Superior temporal gyrus (tissue), 1 donor: ENCODE measurements around the gene PPP1R15B.
"Not testable (repeated sequence)": the region's sequence is repeated elsewhere in the genome, so short reads cannot be mapped to it uniquely, and the experiment has no call there.

ENCODE experiments used
- DNase-seq: peaks from one replicate; pipeline ENCODE4 v3.0.0-alpha.2; 2016; ENCODE audit errors: extremely low spot score

Gene PPP1R15B

DNA sequence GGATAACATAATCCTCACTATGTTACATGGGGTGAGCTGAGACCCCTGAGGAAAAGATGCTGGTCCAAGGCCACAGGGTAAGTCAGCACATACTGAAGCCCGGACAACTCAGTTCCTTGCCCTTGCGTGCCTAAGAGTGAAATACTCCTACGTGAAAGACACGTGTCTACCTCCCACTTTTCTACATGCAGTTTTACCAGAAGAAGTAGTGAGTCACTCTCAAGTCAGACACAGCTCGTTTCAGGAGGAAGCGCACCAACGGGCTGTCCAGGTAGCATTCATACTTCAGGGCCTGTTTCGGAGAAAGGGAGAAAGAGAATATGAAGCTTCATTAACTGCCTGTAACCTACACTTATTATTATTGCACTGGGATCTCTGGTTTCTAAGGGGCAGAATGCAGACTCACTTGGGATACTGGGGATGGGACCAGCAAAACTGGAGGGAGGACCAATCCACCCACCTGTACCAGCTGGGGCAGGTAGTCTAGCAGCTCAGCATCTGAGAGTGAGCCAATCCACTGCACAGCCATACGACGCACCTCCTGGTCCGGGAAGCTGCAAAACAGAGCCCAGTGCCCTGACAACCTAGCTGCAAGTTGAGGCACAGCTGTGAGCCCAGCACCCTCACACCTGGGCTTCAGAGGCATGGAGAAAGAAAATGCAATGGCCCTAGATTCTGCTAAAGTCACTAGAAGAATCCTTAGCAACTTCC is 32.4 kb upstream of the PPP1R15B start:
- DNase-seq = no peak

DNA sequence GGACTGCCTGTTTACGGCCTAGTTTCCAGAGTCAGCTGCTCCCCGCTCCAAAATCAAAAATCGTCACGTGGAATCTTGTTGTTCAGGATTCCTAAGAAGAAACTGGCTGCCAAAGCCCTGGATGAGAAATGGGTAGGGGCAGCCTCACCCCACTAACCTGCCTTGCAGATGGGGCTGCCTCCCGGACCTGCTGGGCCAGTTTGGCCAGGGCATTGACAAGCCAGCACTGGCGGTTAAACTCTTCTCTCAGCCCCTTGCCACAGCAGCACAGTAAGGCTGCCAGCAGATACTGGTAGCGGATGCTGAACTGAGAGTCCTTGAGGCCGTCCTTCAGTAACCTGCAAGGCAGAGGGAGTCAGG is 31.6 kb upstream of the PPP1R15B start:
- no peak for DNase-seq

DNA sequence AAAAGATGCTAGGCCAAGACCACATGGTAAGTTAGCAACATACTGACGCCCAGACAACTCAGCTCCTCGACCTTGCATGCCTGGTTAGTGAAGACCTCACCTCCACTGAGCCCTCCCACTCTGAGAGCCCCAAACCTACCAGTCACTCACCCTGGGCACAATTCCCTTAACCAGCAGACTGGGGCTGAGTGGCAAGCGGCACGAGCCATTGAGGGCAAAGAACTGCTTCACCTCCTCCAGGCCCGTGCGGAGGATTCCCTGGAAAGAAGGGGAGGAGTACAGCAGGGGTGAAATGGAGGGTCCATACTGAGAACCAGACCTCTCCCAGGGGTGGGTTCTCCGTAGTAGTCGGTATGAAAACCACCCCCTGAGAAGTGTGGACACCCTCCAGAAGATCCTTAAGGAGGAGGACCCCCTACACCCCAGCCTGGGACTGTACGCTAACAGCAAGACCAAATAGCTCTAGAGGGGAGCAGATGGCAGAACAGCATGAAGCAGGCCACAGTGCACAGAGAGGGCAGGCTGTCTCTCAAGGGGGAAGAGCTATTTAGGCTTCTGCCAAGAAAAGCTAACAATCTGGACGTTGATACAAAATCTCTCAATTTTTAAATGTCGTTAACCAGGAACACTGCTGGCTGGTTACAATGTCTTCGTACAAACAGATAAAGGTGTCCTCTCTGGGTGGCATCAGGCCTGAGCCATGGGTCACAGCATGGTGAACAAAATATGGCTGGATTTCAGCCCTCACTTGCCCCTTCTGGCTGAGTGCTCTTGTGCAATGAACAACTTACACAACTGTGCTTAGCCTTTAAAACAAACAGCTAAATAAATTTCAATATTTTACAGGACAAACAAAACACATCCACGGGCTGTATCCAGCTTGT is 31.0 kb upstream of the PPP1R15B start:
- no peak for DNase-seq

DNA sequence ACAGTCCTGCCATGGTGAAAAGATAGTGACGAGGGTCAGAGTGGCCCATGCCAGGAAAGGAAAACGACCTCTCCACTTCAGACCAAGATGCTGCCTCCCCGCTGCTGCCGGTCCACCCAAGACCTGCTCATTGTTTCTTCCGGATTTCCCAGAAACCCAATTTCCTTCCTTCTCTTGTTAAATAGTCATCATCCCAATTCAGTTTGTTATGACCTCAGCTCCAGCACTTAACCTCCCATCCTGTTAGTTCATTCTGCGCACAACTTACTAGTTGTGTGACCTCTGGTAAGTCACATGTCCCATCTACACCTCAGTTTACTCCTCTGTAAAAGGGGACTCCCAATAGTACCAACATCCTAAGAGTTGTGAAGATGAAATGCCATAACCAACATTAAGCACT is 29.9 kb upstream of the PPP1R15B start:
- DNase-seq = no peak

DNA sequence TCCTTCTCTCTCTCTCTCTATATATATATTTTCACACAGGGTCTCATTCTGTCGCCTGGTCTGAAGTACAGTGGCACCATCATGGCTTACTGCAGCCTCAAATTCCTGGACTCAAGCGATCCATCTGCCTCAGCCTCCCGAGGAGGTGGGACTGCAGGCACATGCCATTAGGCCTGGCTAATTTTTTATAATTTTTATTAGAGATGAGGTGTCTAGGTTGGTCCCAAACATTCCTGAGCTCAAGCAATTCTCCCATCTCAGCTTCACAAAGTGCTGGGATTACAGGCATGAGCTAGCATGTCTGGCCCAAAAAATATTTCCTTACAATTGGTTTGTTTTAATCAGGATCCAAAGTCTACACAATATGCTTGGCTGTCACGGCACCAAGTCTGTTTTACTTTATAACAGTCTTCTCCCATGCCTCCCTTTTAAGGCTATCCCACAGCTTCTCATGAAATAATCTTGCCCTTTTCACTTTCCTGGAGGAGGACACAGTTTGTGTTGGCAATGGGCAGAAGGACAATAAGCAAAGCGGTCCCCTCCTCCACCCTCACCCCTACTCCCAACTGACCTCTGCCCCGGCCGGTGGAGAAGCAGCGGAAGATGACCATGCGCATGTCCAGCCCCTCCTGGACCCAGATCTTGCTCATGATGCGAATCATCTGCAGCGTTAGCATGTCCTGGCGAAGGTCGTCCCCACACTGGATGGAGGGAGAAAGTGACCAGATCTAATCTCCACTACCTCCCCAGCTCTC is 28.2 kb upstream of the PPP1R15B start:
- no peak for DNase-seq

DNA sequence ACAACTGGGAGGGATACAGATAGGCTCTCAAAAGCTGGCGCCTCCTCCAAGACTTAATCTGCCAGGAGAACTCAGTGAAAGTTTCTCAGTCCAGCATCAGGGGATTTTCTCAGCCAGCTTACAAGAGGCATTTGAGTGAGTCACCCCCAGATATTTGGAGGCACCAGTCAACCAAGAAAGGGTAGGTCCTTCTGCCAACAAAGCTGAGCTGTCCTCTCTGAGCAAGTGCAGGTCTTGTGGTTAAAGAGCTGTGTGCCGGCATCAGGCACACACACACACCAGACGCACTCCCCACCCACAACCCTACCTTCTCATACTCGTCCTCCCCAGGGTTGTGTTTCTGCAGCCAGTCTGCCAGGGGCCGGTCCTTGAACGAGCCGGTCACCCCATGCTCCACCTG is 27.0 kb upstream of the PPP1R15B start:
- no peak for DNase-seq

DNA sequence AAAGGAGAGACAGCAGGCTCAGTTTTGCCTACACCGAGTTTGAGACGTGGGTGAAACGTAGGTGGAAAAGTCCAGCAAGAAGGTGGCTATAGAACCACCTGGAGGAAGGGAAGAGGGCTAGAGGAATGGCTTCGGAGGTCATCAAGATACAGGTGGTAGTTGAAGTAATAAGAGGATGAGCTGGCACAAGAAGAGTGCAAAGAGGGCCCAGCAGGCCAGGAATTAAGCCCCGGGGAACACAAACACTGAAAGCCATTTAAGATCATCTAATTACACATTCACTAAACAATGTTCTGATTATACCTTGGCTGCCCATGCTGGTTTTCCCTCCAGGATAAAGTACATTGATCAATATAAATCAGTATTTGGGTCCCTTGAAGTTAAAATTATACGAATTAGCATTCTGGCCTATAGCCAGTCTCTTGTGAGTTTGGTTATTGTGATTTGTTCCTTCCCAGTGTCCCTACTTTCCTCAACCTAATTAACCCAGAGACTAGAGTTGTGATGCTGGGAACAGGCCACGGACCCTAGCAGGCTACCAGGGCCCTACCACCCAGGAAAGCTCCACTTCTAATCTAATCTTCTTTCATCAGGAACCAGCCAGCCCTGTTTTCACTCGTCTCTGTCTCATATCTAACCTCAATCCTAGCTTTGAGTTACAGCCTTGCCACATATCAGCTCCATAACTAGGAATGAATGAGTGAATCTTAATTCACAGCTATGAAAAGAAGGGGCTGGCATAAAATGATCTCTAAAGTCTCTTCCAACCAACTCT is 26.4 kb upstream of the PPP1R15B start:
- no peak for DNase-seq

DNA sequence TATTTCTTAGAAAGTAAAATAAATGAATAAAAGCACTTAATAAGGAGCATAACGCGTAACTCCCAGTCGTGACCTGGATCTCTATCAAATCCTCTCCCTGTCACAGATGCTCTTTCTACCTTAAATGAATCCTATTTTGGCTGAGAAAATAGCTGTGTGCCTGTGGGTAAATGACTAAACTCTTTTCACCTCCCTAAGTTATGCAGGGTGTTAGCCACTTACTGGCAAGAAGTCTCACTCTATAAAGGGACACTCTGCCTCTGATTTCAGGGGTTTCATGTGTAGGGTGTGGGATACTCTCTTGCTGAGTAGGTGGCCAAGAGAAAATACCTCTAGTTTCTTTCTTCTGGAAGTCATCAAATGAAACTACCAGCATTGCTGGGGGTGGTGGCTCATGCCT is 24.3 kb upstream of the PPP1R15B start:
- no peak for DNase-seq

DNA sequence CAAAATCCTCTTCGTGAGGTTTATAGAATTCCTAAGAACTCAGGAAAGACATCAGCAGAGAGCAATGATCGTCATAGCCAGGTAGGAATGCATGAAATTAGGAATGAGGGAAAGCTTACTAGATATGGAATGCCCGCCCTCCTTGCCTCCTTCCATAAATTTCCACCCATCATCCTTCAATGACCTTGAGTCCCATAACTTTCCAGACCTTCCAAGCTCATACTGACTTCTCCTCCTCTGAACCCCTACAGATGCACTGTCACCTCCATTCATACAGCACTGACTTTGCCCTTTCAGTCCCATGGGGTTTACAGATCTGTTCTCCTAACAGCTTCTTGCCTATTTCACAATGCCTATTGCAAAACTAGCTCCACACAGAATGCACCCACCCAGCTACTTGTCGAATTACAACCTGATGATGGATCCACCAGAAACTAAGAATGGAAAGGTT is 23.8 kb upstream of the PPP1R15B start:
- DNase-seq = no peak

DNA sequence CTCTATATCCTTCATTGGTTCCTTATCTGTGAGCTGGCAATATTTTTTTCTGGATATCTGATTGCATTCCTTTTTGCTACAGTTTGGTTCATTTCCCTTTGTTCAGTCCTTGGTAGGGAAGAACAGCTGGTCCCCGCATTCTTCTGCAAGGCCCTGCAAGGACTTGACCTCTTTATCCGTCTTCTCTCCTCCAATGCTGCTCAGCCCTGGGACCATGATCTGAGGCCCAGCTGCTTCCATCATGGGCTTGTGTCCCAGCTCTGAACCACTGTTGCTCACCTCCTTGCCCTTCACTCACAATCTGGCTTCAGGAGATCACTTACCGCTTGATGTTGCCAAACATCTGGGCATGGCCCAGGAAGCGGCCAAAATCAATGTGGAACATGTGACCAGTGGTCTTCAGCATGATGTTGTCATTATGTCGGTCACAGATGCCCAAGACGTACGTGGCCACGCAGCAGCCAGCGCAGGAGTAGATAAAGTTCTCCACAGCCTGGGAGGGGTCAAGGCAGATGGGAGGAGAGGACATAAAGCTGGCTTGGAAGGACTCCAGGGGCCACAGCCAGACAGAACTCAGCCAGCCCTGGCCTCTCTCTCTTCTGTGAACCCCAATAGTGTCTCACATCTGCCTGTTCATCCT is 22.6 kb upstream of the PPP1R15B start:
- DNase-seq = no peak

DNA sequence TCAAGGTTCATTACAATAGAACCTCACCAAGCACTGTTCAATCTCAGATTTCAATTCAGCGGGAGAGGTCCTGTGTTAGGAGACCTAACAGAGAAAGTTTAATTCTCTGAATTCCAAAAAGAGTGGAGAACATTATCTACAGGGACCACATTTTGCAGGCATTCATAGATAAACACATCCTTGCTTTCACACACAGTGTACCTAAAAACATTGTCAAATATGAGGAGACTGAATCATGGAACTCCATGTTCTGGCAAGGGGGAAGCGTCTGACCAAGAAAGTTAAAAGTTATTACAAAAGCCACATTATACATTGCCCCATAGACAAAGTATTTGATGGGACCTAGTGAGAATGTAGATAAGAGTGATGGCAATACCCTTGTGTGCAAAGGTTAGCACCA is 21.1 kb upstream of the PPP1R15B start:
- DNase-seq = no peak

DNA sequence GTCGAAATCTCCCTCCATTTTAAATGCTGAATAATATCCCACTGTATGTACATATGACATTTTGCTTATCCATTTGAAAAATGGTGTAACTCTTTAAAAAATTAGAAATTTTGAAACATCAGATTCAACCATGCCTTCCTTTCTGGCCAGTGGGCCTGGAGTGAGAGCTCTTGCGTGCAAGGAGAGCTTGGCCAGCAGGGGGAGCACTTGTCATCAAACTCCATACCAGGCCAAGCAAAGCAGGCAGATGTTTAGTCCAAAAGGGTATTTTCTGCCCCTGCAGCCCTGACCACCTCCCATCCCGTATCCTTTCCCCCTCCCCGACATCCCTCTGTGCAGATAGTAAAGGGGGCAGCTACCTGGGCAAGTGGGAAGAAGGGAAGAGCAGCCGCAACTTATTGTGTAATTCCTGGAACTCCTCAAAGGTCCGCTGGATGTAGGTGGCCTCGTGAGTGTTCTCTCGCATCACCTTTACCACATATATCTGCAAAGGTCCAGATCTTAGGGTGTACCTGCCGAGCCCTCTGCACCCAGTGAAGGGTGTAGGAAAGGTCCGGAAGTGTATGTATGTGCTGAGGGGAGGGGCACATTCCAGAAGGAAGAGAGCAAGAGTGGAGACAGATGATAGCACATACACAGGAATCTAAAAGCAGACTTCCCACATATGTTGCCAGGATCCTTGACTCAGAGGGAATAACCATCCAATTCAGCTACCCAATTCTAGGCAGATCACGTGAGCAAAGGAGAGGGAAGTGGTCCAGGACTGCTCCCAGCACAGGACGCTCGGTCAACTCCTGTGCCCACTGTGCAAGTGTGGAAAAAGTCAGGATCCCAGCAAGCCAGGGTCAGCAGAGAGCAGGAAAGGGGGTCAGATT is 19.9 kb upstream of the PPP1R15B start:
- DNase-seq = peak; percentile 86

DNA sequence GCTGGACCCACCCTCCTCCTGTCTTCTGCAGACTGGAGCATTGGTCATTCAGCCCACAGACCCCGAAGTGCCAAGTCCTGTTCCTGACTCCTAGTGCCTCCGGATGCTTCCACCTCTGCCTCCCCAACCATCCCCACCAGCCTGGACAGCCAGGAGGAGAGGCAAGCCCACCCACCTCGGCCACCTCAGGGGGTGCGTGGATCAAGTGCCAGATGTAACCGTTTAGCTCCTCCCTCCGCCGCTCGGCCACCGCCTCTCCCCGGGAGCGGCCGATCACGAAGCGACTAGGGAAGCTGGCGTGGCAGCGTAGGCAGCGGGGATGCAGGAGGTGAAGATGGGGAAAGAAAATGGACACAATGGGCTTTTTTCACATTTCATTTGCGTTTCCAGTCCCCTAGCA is 18.1 kb upstream of the PPP1R15B start:
- DNase-seq = no peak

DNA sequence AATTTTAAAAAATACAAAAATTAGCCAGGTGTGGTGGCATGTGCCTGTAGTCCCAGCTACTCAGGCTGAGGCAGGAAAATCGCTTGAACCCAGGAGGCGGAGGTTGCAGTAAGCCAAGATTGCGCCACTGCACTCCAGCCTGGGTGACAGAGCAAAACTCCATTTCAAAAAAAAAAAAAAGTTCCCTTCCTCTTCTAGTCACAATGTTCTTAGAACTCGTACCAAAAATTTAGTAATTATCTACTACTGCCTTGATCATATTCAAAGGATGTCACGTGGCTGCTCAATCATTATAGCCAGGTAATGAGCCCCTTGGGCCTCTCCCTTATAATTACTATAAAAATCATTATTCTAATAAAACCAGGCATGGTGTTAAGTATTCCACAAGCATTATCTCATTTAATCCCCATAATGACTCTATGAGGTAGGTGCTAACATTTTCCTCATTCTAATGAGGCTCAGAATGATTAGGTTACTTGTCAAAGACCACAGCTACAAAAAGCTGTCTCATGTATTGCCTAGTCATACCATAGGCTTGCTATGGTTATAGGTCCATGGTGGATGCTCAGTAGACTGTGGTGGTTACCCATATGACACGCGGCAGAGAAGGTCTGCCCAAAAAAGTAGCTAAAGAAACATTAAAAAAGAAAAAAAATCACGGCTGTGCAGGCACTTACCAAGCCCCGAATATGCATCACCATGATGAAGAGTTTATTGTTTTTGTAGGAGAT is 15.5 kb upstream of the PPP1R15B start:
- DNase-seq = no peak

DNA sequence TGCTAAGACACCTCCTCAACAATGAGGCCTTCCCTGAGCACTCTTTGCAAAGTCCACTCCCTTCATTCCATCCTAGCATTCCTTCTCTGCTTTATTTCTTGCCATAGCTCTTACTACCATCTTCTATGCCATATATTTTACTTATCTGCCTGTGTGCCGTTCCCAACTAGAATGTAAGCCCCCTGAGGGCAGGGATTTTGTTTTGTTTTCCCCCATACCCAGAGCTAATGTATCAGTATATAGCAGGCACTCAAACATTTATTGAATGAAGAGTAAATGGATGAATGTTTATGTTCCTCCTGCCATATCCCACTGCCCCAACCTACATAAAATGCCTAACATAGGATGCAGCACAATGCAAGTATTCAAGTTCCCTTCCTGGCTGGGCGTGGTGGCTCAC is 14.9 kb upstream of the PPP1R15B start:
- DNase-seq = no peak

DNA sequence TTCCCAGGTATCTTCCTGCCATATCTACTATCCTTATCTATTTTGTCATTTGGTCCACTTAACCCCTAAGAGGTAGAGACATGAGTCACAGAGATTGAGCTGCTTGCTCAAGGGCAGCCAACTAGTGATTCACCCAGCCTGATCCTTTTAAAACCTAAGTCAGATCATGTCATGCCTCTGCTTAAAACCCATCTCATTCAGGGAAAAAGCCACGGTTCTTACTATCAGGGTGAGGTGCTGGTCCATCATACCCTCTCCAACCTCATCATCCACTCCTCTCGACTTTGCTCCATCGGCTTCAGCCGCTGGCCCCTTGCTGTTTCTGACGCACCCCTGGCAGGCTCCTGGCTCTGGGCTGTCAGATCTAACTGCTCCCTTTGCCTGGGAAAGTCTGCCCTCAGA is 14.4 kb upstream of the PPP1R15B start:
- no peak for DNase-seq

DNA sequence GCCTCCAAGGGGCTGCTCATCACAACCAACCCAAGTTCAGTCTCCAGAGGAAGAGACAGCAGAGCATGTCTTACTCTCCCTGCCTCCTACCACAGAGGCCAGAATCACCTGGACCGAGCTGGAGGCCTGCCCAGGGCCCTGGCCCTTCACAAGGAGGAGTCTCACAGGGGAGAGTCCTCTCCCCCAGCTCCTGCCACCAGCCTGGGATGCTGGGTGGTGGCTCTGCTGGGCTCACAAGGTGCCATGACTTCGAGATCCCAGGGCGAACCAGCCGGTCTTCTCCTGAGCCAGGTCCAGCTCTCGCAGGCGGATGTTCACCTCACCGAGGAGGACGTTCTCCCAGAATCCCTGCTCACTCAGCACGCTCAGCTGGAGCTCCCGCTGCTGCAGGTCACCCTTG is 13.0 kb upstream of the PPP1R15B start:
- no peak for DNase-seq

DNA sequence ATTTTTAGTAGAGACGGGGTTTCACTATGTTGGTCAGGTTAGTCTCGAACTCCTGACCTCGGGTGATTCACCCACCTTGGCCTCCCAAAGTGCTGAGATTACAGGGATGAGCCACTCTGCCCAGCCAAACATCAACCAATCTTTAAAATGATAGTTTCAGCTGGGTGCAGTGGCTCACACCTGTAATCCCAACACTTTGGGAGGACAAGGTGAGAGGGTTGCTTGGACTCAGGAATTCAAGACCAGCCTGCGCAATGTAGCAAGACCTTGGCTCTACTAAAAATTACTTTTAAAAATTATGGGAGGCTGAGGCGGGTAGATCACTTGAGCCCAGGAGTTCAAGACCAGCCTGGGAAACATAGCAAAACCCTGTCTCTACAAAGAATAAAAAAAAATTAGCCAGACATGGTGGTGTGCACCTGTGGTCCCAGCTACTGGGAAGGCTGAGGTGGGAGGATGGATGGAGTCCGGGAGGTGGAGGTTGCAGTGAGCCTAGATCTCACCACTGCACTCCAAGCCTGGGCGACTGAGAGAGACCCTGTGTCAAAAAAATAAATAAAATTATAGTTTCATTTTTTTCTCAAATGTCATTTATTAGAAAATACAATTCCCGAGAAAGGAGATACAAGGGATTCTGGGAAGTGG is 10.6 kb upstream of the PPP1R15B start:
- DNase-seq = not testable (repeated sequence)

DNA sequence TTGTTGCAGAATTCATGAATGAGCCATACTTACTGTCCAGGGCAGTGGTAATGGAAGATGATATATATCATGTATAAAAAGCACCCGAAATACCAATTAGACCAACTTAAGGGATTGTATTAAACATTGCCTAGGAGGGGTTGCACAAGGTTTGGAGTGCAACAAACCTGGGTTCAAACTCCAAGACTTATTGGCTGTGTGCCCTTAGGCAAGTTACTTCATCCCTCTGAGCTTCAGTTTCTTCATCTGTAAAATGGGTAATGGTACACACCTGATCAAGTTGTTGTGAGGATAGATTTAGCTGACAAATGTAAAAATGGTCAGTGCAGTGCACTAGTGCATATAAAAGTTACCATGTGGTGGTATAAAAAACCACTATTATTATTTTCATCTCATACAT is 9.8 kb upstream of the PPP1R15B start:
- DNase-seq = no peak
